Gastroesophageal sphincter (tissue), 3 donors: ENCODE data around the gene IL11RA.

Experiments used
- CTCF ChIP-seq, 4 experiments: fragments of 200-600 bp in 2 of 4; fragments of 450-650 bp in 2 of 4; sonication (generic) in 1 of 4; IDR thresholded peaks; one replicate each; pipeline ENCODE4 v1.5.1; 2017 to 2019; ENCODE audit warnings: antibody characterized with exemption in 4 of 4, mild to moderate bottlenecking in 2 of 4, moderate library complexity in 2 of 4
- POLR2A ChIP-seq, 2 donors: fragments of 450-650 bp; IDR thresholded peaks; one replicate each; pipeline ENCODE4 v1.6.1; 2017; ENCODE audit warnings: antibody characterized with exemption in 2 of 2, mild to moderate bottlenecking in 2 of 2, moderate library complexity in 1 of 2
- POLR2AphosphoS5 ChIP-seq: sonication (generic); formaldehyde crosslinking; IDR thresholded peaks from one replicate; pipeline ENCODE4 v1.6.1; 2017; ENCODE audit warnings: antibody characterized with exemption

- TF ChIP-seq CTCF (IDR thresholded peaks at IDR 0.05) (no peak), POLR2A (IDR thresholded peaks at IDR 0.05) (no peak), POLR2AphosphoS5 (no peak)
Observed at GRCh38 chr9:34633166-34633565, 18.8 kb upstream of the IL11RA start.
